ENCODE data around the gene CATSPERB. TPM values are rescaled to one million over a fixed set of nuclear protein-coding genes. Genes with fewer than 3 reads are reported as not detected.

Gene CATSPERB
- total and polyA plus RNA-seq, 2 experiments from 2014 or later = 0.27 to 0.38 TPM

- TF ChIP-seq, protein P1, sequence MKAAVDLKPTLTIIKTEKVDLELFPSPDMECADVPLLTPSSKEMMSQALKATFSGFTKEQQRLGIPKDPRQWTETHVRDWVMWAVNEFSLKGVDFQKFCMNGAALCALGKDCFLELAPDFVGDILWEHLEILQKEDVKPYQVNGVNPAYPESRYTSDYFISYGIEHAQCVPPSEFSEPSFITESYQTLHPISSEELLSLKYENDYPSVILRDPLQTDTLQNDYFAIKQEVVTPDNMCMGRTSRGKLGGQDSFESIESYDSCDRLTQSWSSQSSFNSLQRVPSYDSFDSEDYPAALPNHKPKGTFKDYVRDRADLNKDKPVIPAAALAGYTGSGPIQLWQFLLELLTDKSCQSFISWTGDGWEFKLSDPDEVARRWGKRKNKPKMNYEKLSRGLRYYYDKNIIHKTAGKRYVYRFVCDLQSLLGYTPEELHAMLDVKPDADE (IDR thresholded peaks at IDR 0.05) = no peak
- TF ChIP-seq EZH2 (IDR thresholded peaks at IDR 0.05; ENCODE audit: low read depth, unreplicated experiment) (no peak), STAT1 (IDR thresholded peaks at IDR 0.05; ENCODE audit: unreplicated experiment) (no peak)
These were observed 18.8 kb upstream of the CATSPERB start (continued) for GRCh38 chr14:91750634-91751198.

GRCh38 chr14:91749868-91750267, 18.0 kb upstream of the CATSPERB start:
- Mint-ChIP-seq H3K27me3 (ENCODE audit: insufficient read depth, low read depth, poor library complexity) (no peaks in the 10 kb centered on the region), H3K4me3 (no peak overlapping the region), H3K36me3 (ENCODE audit: low read depth) (no peaks in the 10 kb centered on the region), H3K4me1 (peaks cover 11% of the 10 kb centered on the region), H3K9me3 (no peaks in the 10 kb centered on the region), H3K27ac (no peak overlapping the region)
- Histone ChIP-seq H2AFZ (no peak overlapping the region), H3K36me3 (ENCODE audit: insufficient read depth) (no peaks in the 10 kb centered on the region), H3K4me3 (no peak overlapping the region), H4K20me1 (replicated peaks; ENCODE audit: insufficient read depth) (no peaks in the 10 kb centered on the region), H3K27me3 (ENCODE audit: insufficient read depth) (no peaks in the 10 kb centered on the region), H3K9me2 (ENCODE audit: insufficient read depth) (no peaks in the 10 kb centered on the region), H3K27ac (ENCODE audit: low read depth) (no peak overlapping the region), H3K4me2 (no peak overlapping the region), H3F3A (replicated peaks; ENCODE audit: low read depth) (no peaks in the 10 kb centered on the region), H3K79me2 (replicated peaks; ENCODE audit: insufficient read depth) (no peaks in the 10 kb centered on the region), H3K4me1 (ENCODE audit: insufficient read depth) (0 out of 2 replicates have a peak, but pooled peaks cover 4% of the 10 kb centered on the region)
- no peak for ATAC-seq
- TF ChIP-seq, protein P2, sequence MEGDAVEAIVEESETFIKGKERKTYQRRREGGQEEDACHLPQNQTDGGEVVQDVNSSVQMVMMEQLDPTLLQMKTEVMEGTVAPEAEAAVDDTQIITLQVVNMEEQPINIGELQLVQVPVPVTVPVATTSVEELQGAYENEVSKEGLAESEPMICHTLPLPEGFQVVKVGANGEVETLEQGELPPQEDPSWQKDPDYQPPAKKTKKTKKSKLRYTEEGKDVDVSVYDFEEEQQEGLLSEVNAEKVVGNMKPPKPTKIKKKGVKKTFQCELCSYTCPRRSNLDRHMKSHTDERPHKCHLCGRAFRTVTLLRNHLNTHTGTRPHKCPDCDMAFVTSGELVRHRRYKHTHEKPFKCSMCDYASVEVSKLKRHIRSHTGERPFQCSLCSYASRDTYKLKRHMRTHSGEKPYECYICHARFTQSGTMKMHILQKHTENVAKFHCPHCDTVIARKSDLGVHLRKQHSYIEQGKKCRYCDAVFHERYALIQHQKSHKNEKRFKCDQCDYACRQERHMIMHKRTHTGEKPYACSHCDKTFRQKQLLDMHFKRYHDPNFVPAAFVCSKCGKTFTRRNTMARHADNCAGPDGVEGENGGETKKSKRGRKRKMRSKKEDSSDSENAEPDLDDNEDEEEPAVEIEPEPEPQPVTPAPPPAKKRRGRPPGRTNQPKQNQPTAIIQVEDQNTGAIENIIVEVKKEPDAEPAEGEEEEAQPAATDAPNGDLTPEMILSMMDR (conservative IDR thresholded peaks at IDR 0.05; ENCODE audit: low read depth in 2 of 2) = no peak
- TF ChIP-seq POLR2AphosphoS5 (IDR thresholded peaks at IDR 0.05; ENCODE audit: low read depth) = no peak
- DNase-seq (ENCODE audit: low spot score) = no peak

- no peaks in the 10 kb centered on the region for H3K36me3 Mint-ChIP-seq (ENCODE audit: low read depth)
- no peaks in the 10 kb centered on the region for H3K9me2 ChIP-seq (ENCODE audit: insufficient read depth)
- no peaks in the 10 kb centered on the region for H3K36me3 ChIP-seq (ENCODE audit: insufficient read depth)
These were observed 16.2 kb upstream of the CATSPERB start for GRCh38 chr14:91748049-91748448.

More at GRCh38 chr14:91748049-91748448, 16.2 kb upstream of the CATSPERB start:
- no peak overlapping the region for H2AFZ ChIP-seq
- Mint-ChIP-seq H3K27me3 (ENCODE audit: insufficient read depth, low read depth, poor library complexity) (no peaks in the 10 kb centered on the region), H3K27ac (no peak overlapping the region), H3K4me1 (peaks cover under 1% of the 10 kb centered on the region; the same call in 2 of the 3 replicates), H3K4me3 (no peak overlapping the region), H3K9me3 (no peaks in the 10 kb centered on the region)
- no peak overlapping the region for H3K4me2 ChIP-seq
- no peaks in the 10 kb centered on the region for H3K4me1 ChIP-seq (ENCODE audit: insufficient read depth)
- H3K27ac ChIP-seq (ENCODE audit: low read depth) = no peak overlapping the region
- no peak overlapping the region for H3K4me3 ChIP-seq
- no peaks in the 10 kb centered on the region for H3F3A ChIP-seq (replicated peaks; ENCODE audit: low read depth)
- H4K20me1 ChIP-seq (replicated peaks; ENCODE audit: insufficient read depth) = no peaks in the 10 kb centered on the region
- no peak for TF ChIP-seq EZH2 (IDR thresholded peaks at IDR 0.05; ENCODE audit: low read depth, unreplicated experiment)
- DNase-seq (ENCODE audit: low spot score) (no peak), ATAC-seq (no peak)
- H3K79me2 ChIP-seq (replicated peaks; ENCODE audit: insufficient read depth) = no peaks in the 10 kb centered on the region
- no peaks in the 10 kb centered on the region for H3K27me3 ChIP-seq (ENCODE audit: insufficient read depth)

Data from GM23338 (cell line).